Adrenal gland (tissue), 5 donors: ENCODE results near the gene ENAH.

Source experiments
- POLR2A ChIP-seq, 2 donors: fragments of 450-650 bp; IDR thresholded peaks; one replicate each; pipeline ENCODE4 v1.6.1; 2017; ENCODE audit warnings: antibody characterized with exemption in 2 of 2, mild to moderate bottlenecking in 2 of 2, moderate library complexity in 1 of 2
- TF ChIP-seq, protein P1 (sequence below), 6 experiments: fragments of 450-650 bp in 4 of 6; fragments of 200-600 bp in 2 of 6; sonication (generic) in 1 of 6; IDR thresholded peaks; 1 replicate in 5 of 6; 2 replicates in 1 of 6; pipeline versions ENCODE4 v1.5.1 to v1.8.0; 2016 to 2021; ENCODE audit warnings: antibody characterized with exemption in 6 of 6, mild to moderate bottlenecking in 2 of 6, moderate library complexity in 1 of 6
- donor health status: DM: no; HTN: no; CAD: no.

DNA sequence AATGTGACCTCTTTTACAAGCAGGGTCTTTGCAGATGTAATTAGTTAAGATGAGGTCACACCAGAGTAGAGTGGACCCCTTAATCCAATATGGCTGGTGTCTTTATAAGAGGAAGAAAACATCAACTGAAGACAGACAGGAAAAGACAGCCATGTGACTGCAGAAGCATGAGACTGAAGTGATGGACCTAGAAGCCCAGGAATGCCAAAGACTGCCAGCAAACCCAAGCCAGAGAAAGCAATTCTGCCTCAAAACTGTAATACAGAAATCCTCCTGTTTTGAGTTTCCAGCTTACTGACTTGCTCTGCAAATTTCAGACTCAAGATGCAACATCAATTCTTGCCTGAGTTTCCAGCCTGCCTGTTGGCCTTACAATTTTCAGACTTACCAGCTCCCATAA lies 17.3 kb downstream of the ENAH start:
- TF ChIP-seq, protein P1, sequence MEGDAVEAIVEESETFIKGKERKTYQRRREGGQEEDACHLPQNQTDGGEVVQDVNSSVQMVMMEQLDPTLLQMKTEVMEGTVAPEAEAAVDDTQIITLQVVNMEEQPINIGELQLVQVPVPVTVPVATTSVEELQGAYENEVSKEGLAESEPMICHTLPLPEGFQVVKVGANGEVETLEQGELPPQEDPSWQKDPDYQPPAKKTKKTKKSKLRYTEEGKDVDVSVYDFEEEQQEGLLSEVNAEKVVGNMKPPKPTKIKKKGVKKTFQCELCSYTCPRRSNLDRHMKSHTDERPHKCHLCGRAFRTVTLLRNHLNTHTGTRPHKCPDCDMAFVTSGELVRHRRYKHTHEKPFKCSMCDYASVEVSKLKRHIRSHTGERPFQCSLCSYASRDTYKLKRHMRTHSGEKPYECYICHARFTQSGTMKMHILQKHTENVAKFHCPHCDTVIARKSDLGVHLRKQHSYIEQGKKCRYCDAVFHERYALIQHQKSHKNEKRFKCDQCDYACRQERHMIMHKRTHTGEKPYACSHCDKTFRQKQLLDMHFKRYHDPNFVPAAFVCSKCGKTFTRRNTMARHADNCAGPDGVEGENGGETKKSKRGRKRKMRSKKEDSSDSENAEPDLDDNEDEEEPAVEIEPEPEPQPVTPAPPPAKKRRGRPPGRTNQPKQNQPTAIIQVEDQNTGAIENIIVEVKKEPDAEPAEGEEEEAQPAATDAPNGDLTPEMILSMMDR (IDR thresholded peaks at IDR 0.05) = no peak
- TF ChIP-seq POLR2A (IDR thresholded peaks at IDR 0.05) = no peak
